GM19452 (cell line): ENCODE data around the gene LAMA3.

Experiments
- ATAC-seq: cut with Tn5 transposase; IDR thresholded peaks from one replicate; pipeline ENCODE4 v1.9.1; 2021; ENCODE audit not compliant: unreplicated experiment

LAMA3 gene

GRCh38 chr18:23758281-23758680, 69.0 kb downstream of the LAMA3 start:
- no peak for ATAC-seq

- no peak for ATAC-seq
Observed at GRCh38 chr18:23761941-23762340, 72.7 kb downstream of the LAMA3 start.

DNA sequence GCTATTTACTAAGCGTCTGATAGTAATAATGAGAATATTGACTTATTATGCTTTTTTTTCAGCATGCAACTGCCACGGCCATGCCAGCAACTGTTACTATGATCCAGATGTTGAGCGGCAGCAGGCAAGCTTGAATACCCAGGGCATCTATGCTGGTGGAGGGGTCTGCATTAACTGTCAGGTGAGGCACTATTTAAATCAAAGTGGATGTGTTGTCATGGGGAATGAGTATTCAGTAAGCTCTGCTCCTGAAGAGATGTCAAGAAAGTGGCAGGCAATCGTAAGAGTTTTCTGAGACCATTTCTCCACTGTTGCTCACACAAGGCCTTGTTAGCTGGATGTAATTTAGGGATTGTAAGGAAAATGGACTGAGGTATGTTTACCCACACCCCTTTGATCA, 74.1 kb downstream of the LAMA3 start:
- ATAC-seq: no peak

DNA sequence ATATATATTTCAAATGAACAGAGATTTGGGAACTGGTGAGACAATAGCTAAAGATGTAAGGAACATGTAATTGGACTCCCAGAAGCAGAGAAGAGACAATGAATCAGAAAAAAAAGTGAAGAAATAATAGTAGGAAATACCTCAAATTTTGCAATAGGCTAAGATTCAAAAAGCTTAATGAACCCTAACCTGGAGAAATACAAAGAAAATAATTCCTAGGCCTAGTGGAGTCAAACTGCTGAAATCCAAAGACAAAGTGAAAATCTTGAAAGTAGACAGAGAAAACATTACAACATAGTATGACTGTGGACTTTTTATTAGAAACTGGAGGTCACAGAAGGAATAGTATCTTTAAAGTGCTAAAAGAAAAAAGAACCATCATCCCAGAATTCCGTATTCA, 76.7 kb downstream of the LAMA3 start:
- ATAC-seq: no peak

- no peak for ATAC-seq
Observed at GRCh38 chr18:23772327-23773024, 83.2 kb downstream of the LAMA3 start.

DNA sequence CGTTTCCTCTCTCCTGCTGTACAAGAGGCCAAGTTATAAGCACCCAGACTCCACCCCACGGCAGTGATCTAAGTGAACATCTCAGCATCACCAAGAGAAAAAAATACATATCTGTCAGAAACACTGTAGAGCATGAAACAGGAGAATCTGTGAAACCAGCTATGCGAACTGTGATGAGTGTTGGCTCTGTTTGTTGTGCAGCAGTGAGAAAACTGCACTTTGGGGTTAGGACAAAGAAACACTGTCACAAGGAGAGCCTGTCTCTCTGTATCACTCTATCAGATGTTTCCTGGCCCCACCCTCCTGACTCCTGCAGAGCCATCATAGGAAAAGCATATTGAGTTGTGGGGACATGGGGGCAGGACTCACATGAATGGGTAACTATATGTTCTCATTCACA, 87.1 kb downstream of the LAMA3 start:
- ATAC-seq: no peak

DNA sequence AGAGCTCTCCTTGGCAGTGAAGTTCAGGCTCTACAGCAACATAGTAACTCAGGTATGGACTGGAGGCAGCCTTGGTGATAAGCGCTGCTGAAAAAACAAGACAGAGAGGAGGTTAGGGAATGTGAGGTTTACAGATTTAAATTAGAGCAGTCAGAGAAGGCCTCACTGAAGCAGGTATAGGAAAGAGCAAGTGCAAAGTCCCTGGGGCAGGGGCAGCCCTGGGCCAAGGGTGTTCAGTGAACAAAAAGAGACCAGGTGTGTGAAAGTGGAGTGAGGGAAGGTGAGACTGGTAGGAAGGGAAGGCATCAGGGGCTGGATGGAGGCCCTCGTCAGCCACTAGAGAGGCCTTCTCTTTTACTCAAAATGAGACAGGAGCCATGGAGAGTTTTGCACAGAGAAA, 89.6 kb downstream of the LAMA3 start:
- no peak for ATAC-seq

GRCh38 chr18:23779696-23780303, 90.5 kb downstream of the LAMA3 start:
- ATAC-seq: no peak

GRCh38 chr18:23784832-23785245, 95.6 kb downstream of the LAMA3 start:
- ATAC-seq: no peak

GRCh38 chr18:23793051-23793450, 103.8 kb downstream of the LAMA3 start:
- ATAC-seq: no peak

GRCh38 chr18:23793985-23794867, 105.0 kb downstream of the LAMA3 start:
- ATAC-seq: no peak

DNA sequence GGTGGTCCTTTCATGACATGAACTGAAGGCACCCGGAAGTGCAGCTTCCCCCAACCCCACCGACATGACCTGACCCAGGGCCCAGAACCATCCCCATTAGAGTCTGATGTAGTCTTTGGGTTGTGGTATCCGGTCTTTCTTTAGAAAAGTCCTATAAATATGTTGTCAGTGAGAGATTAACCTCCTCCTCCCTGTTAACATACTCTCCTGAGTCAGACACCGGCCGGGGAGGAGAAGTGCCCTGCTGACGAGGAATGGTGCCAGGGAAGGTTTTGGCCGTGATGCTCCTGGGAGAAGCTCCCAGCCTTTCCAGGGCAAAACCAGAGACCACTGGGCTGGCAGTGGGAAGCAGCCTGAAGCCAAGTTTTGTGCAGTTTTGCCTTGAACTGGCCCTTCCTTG, 109.0 kb downstream of the LAMA3 start:
- no peak for ATAC-seq

DNA sequence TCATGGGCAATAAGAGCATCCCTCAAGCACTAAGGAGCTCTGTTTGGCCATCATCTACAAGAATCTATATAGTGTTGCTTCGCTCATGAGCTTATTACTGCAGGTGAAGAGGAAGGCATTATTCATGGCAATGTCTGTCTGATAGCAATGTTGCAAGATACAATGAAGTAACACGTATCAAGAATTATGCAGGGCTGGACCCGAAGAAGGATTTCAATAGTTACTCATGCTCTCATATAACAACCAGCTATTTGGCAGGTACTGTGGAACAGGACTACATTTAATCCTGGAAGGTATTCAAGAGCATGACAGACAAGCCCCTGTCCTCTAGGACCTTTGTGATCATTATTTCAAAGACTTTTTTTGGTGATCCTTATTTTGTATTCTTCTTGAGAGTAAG, 109.6 kb downstream of the LAMA3 start:
- ATAC-seq: no peak

DNA sequence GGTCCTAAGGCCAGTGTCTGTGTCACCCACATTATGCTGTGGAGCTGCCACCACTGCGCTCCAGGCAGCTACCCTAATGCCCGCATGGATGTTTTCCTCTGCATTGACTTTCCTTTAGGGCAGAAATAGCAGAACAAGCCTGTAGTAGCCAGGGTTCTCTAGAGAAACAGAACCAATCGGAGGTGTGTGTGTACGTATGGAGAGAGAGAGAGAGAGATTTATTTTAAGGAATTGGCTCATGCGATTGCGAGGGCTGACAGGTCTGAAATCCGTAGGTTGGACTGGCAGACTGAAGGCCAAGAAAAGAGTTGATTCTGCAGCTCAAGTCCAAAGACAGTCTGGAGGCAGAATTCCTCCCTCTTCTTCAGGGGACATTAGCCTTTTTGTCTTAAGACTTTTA, 110.3 kb downstream of the LAMA3 start:
- ATAC-seq: no peak

GRCh38 chr18:23800902-23801301, 111.6 kb downstream of the LAMA3 start:
- no peak for ATAC-seq

- no peak for ATAC-seq
Observed at GRCh38 chr18:23802817-23803216, 113.6 kb downstream of the LAMA3 start.

- ATAC-seq: no peak
Observed at GRCh38 chr18:23803755-23804154, 114.5 kb downstream of the LAMA3 start.

- no peak for ATAC-seq
Observed at GRCh38 chr18:23805898-23806297, 116.6 kb downstream of the LAMA3 start.

- no peak for ATAC-seq
Observed at GRCh38 chr18:23809415-23809814, 120.2 kb downstream of the LAMA3 start.

- no peak for ATAC-seq
Observed at GRCh38 chr18:23810396-23810795, 121.1 kb downstream of the LAMA3 start.

DNA sequence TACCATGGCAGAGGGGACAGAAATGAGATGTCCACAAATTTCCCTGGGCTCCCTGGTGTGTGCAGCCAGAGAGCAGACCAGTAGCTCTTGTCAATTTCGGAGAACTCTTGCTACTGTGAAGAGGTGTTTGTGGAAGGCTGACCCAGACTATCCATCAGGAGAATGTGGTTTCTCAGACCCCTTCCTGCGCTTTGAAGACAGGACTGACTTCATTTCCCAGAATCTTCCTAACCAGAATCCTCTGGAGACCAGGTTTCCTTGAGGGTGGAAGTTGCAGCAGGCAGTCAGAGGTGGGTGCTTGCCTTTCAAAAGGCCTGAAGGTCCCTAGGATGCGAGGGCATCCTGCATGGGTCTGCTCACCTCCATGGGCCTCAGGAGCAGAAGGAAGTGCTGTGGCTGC, 121.9 kb downstream of the LAMA3 start:
- no peak for ATAC-seq
